Fibroblast of pulmonary artery (primary cell): Measurements from ENCODE around the gene ADAM17.

ENCODE experiments used
- DNase-seq: peaks from one replicate; pipeline ENCODE4 v3.0.0-alpha.2; 2010; ENCODE audit warnings: low read depth
- H3K4me3 ChIP-seq: replicated peaks from 2 replicates; pipeline ENCODE4 v1.5.1; 2011; ENCODE audit warnings: low read depth, mild to moderate bottlenecking, control low read depth, low read length, moderate library complexity
- TF ChIP-seq, protein P1 (sequence below): IDR thresholded peaks from 2 replicates; pipeline ENCODE4 v1.5.1; 2011; ENCODE audit warnings: mild to moderate bottlenecking, control low read depth, low read length, inconsistent platforms; ENCODE audit errors: missing control alignments

The ADAM17 gene

GRCh38 chr2:9462886-9463697, 92.5 kb downstream of the ADAM17 start:
- no peak for DNase-seq
- no peak overlapping the region for H3K4me3 ChIP-seq
- TF ChIP-seq, protein P1, sequence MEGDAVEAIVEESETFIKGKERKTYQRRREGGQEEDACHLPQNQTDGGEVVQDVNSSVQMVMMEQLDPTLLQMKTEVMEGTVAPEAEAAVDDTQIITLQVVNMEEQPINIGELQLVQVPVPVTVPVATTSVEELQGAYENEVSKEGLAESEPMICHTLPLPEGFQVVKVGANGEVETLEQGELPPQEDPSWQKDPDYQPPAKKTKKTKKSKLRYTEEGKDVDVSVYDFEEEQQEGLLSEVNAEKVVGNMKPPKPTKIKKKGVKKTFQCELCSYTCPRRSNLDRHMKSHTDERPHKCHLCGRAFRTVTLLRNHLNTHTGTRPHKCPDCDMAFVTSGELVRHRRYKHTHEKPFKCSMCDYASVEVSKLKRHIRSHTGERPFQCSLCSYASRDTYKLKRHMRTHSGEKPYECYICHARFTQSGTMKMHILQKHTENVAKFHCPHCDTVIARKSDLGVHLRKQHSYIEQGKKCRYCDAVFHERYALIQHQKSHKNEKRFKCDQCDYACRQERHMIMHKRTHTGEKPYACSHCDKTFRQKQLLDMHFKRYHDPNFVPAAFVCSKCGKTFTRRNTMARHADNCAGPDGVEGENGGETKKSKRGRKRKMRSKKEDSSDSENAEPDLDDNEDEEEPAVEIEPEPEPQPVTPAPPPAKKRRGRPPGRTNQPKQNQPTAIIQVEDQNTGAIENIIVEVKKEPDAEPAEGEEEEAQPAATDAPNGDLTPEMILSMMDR, result no peak

- TF ChIP-seq, protein P1, result no peak
- no peak for DNase-seq
- no peak overlapping the region for H3K4me3 ChIP-seq
These were observed 93.3 kb downstream of the ADAM17 start for GRCh38 chr2:9462313-9462712.

DNA sequence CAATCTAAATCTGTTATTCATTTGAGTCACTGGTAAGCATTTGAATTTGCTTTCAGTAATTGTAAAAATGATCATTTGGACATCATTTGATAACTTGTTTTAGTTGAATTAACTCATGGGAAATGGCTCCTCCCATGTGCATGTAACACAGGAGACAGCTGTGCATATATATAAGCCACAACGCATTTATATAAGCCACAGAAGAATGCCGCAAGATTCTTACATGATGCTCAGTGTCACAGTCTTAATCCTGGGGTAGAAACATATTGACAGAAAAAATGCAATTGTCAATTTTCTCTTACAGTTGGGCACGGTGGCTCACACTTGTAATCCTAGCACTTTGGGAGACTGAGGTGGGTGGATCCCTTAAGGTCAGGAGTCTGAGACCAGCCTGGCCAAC, 94.6 kb downstream of the ADAM17 start:
- DNase-seq, result no peak
- TF ChIP-seq, protein P1, result no peak

GRCh38 chr2:9460441-9461017, 95.1 kb downstream of the ADAM17 start:
- TF ChIP-seq, protein P1, result no peak
- no peak overlapping the region for H3K4me3 ChIP-seq
- DNase-seq, result no peak

More for the DNA sequence above, 94.6 kb downstream of the ADAM17 start:
- no peak overlapping the region for H3K4me3 ChIP-seq

- TF ChIP-seq, protein P1, result no peak
- H3K4me3 ChIP-seq, result no peak overlapping the region
- no peak for DNase-seq
These were observed 104.4 kb downstream of the ADAM17 start for GRCh38 chr2:9451231-9451630.

DNA sequence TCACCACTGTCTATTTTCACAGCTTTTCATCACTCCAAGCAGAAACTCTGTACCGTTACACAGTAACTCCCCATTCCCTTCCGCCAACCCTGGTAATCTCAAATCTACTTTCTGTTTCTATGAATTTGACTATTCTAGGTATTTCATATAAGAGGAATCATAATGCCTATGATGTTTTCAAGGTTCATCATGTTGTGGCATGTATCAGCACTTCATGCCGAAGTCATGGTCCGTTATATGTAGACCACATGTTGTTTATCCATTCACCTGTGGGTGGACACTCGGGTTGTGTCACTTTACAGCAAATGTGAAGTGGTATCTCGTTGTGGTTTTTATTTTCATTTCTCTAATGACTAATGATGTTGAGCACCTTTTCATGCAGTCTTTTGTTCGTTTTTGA, 110.5 kb downstream of the ADAM17 start:
- H3K4me3 ChIP-seq, result no peak overlapping the region
- DNase-seq, result no peak
- TF ChIP-seq, protein P1, result no peak
